ENCODE results near the gene SPINDOC. TPM values are rescaled to one million over a fixed set of nuclear protein-coding genes. Genes with fewer than 3 reads are reported as not detected.
A peak's percentile ranks its signal among the peaks of the same experiment; 100 is the strongest.

SPINDOC gene
- polyA plus RNA-seq, 3 donors: 0.10 to 3.3 (median 0.20) TPM

DNA sequence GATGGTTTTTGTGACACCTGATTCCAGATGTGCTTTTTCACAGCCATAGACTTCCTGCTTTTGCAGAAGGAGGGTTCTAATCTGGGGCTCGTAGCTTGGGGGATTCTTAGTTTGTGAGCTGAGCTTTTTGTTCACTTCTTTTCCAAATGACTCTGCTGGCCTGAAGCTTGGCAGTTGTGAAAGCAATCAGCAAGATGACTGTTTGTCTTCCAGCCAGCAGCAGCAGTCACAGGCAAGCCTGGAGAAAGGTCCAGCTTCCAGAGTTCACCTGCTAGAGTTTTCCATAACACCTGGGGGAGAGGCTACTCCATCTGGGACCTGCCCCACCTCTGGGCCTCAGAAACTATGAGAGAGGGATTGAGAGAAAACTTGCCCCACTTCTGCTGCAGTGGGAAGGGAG is 29.8 kb downstream of the SPINDOC start:
- H3K79me2 ChIP-seq (ENCODE audit: insufficient read depth, low read length): peaks cover 92% of the 10 kb centered on the region
- H3K9ac ChIP-seq (ENCODE audit: insufficient read depth, low read length, poor library complexity, severe bottlenecking): no peak overlapping the region
- peaks cover 92% of the 10 kb centered on the region for H4K20me1 ChIP-seq (ENCODE audit: insufficient read depth, low read length)
- Mint-ChIP-seq H3K4me3 (no peak overlapping the region), H3K36me3 (peaks cover 40 to 59% of the 10 kb centered on the region in 2 donors), H3K4me1 (peaks cover 78% of the 10 kb centered on the region), H3K9me3 (peaks cover 0 to 2% (median 0%) of the 10 kb centered on the region in 7 donors), H3K27me3 (ENCODE audit: low read depth in 3 of 3) (peaks cover 0 to 2% (median 0%) of the 10 kb centered on the region in 3 donors), H3K27ac (peak overlapping the region in 6 of 7 donors; percentile 16 to 81 (median 66))
- H3K4me2 ChIP-seq (replicated peaks; ENCODE audit: extremely low read depth, low read length, poor library complexity, severe bottlenecking): no peak overlapping the region
- intact Hi-C loops (cut with micrococcal nuclease): no loop called here
- no peak for DNase-seq
- no peak overlapping the region for H3K4me3 ChIP-seq (replicated peaks in 1 of 3; ENCODE audit: low read depth in 2 of 3, low read length in 3 of 3)
- H3K9me3 ChIP-seq (replicated peaks in 1 of 2; ENCODE audit: control insufficient read depth in 1 of 2, insufficient read depth in 1 of 2, low read length in 2 of 2): no peaks in the 10 kb centered on the region
- no peaks in the 10 kb centered on the region for H3K27me3 ChIP-seq (ENCODE audit: control insufficient read depth in 2 of 2, insufficient read depth in 2 of 2, low read length in 2 of 2)
- H3K4me1 ChIP-seq (ENCODE audit: control insufficient read depth in 1 of 2, insufficient read depth in 2 of 2, low read length in 2 of 2): peaks cover 59 to 70% of the 10 kb centered on the region in 2 donors
- TF ChIP-seq, protein P1, sequence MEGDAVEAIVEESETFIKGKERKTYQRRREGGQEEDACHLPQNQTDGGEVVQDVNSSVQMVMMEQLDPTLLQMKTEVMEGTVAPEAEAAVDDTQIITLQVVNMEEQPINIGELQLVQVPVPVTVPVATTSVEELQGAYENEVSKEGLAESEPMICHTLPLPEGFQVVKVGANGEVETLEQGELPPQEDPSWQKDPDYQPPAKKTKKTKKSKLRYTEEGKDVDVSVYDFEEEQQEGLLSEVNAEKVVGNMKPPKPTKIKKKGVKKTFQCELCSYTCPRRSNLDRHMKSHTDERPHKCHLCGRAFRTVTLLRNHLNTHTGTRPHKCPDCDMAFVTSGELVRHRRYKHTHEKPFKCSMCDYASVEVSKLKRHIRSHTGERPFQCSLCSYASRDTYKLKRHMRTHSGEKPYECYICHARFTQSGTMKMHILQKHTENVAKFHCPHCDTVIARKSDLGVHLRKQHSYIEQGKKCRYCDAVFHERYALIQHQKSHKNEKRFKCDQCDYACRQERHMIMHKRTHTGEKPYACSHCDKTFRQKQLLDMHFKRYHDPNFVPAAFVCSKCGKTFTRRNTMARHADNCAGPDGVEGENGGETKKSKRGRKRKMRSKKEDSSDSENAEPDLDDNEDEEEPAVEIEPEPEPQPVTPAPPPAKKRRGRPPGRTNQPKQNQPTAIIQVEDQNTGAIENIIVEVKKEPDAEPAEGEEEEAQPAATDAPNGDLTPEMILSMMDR (IDR thresholded peaks at IDR 0.05): no peak
- no peak overlapping the region for H2AFZ ChIP-seq (ENCODE audit: insufficient read depth, low read depth, low read length, poor library complexity, severe bottlenecking)
- peaks cover 15 to 42% of the 10 kb centered on the region in 2 donors for H3K36me3 ChIP-seq (replicated peaks in 1 of 2; ENCODE audit: control insufficient read depth in 1 of 2, insufficient read depth in 2 of 2, low read length in 2 of 2)
- 50% methylated on average over 1 of the region's 1 CpG for WGBS (ENCODE audit: insufficient coverage)
- peak overlapping the region in 1 of 2 donors; percentile 67 for H3K27ac ChIP-seq (ENCODE audit: low read depth in 1 of 2, low read length in 2 of 2)

DNA sequence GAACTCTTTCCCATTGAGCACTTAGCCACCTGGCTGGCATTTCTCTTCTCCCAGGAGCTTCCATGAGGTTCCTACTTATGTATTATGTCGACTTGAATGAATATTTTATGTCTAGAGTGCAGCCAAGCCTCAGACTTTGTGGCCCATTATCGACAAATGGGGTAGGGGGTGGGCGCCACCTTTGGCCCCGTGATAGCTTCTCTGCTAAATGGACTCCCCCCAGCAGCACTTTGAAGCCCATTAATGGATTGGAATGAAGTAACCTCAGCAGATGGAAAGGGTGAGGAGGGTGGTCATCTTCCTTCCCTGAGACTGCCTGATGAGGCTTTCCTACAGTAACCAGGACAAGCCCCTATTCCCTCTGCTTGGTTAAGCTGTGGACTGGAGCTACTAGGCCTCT is 31.6 kb downstream of the SPINDOC start:
- peaks cover 99% of the 10 kb centered on the region for H4K20me1 ChIP-seq (ENCODE audit: insufficient read depth, low read length)
- H3K27ac Mint-ChIP-seq: peak overlapping the region; percentile 74 to 96 (median 86)

More for the DNA sequence above, 31.6 kb downstream of the SPINDOC start:
- Mint-ChIP-seq H3K27me3 (ENCODE audit: low read depth in 3 of 3) (no peaks in the 10 kb centered on the region), H3K4me1 (peaks cover 84% of the 10 kb centered on the region), H3K36me3 (peaks cover 49 to 75% of the 10 kb centered on the region in 2 donors), H3K4me3 (peak overlapping the region in 1 of 2 donors; percentile 39), H3K9me3 (no peaks in the 10 kb centered on the region)
- TF ChIP-seq, protein P1 (IDR thresholded peaks at IDR 0.05): no peak
- peak overlapping the region; percentile 32 to 83 for H3K27ac ChIP-seq (ENCODE audit: low read depth in 1 of 2, low read length in 2 of 2)
- DNase-seq: no peak
- no peaks in the 10 kb centered on the region for H3K9me3 ChIP-seq (replicated peaks in 1 of 2; ENCODE audit: control insufficient read depth in 1 of 2, insufficient read depth in 1 of 2, low read length in 2 of 2)
- H3K4me2 ChIP-seq (replicated peaks; ENCODE audit: extremely low read depth, low read length, poor library complexity, severe bottlenecking): peak overlapping the region; percentile 47
- no CpG with 5 or more reads among the region's 4 CpGs for WGBS (ENCODE audit: insufficient coverage)
- peaks cover 17 to 54% of the 10 kb centered on the region in 2 donors for H3K36me3 ChIP-seq (replicated peaks in 1 of 2; ENCODE audit: control insufficient read depth in 1 of 2, insufficient read depth in 2 of 2, low read length in 2 of 2)
- peak overlapping the region in 1 of 3 experiments; percentile 38 for H3K4me3 ChIP-seq (replicated peaks in 1 of 3; ENCODE audit: low read depth in 2 of 3, low read length in 3 of 3)
- peaks cover 55 to 65% of the 10 kb centered on the region in 2 donors for H3K4me1 ChIP-seq (ENCODE audit: control insufficient read depth in 1 of 2, insufficient read depth in 2 of 2, low read length in 2 of 2)
- peaks cover 100% of the 10 kb centered on the region for H3K79me2 ChIP-seq (ENCODE audit: insufficient read depth, low read length)
- intact Hi-C loops (cut with micrococcal nuclease): no loop called here
- peak overlapping the region; percentile 15 for H3K9ac ChIP-seq (ENCODE audit: insufficient read depth, low read length, poor library complexity, severe bottlenecking)
- H2AFZ ChIP-seq (ENCODE audit: insufficient read depth, low read depth, low read length, poor library complexity, severe bottlenecking): no peak overlapping the region
- H3K27me3 ChIP-seq (ENCODE audit: control insufficient read depth in 2 of 2, insufficient read depth in 2 of 2, low read length in 2 of 2): no peaks in the 10 kb centered on the region
